ENCODE results near the gene PNMA6E. TPM values are rescaled to one million over a fixed set of nuclear protein-coding genes. Genes with fewer than 3 reads are reported as not detected.

The PNMA6E gene
- polyA plus RNA-seq, 1 experiment, result not detected

- DNase-seq (ENCODE audit: low read depth, low spot score), result no peak
- H3K27ac ChIP-seq (ENCODE audit: low read depth, low read length), result no peak overlapping the region
- no peak overlapping the region for H3K4me3 ChIP-seq (ENCODE audit: low read depth, low read length)
- POLR2A ChIA-PET, result interaction anchor here (0.7 kb wide), 1 partner anchor 18 kb away, joined by 3 read pairs; no protein-coding TSS in a partner anchor
- TF ChIP-seq CTCF (IDR thresholded peaks at IDR 0.05; ENCODE audit: low read depth, low read length), result no peak
- H3K27me3 ChIP-seq (ENCODE audit: control insufficient read depth, insufficient read depth, low read length), result no peaks in the 10 kb centered on the region
- CTCF ChIA-PET, result interaction anchor here (0.6 kb wide), 1 partner anchor 308 kb away, joined by 3 read pairs; no protein-coding TSS in a partner anchor
- H3K9me3 ChIP-seq (ENCODE audit: control insufficient read depth, insufficient read depth, low read length), result no peaks in the 10 kb centered on the region
These were observed 48.3 kb downstream of the PNMA6E start for GRCh38 chrX:153352858-153353257.

GRCh38 chrX:153351981-153352380 is 49.2 kb downstream of the PNMA6E start:
- DNase-seq (ENCODE audit: low read depth, low spot score), result no peak
- Histone ChIP-seq H3K27ac (ENCODE audit: low read depth, low read length) (no peak overlapping the region), H3K9me3 (ENCODE audit: control insufficient read depth, insufficient read depth, low read length) (no peaks in the 10 kb centered on the region; the same call in 1 of the 2 replicates), H3K27me3 (ENCODE audit: control insufficient read depth, insufficient read depth, low read length) (no peaks in the 10 kb centered on the region), H3K4me3 (ENCODE audit: low read depth, low read length) (no peak overlapping the region)
- no peak for TF ChIP-seq CTCF (IDR thresholded peaks at IDR 0.05; ENCODE audit: low read depth, low read length)
- CTCF ChIA-PET, result no interaction called here
- POLR2A ChIA-PET, result no interaction called here

- no peak overlapping the region for H3K27ac ChIP-seq (ENCODE audit: low read depth, low read length)
- no peak for TF ChIP-seq CTCF (IDR thresholded peaks at IDR 0.05; ENCODE audit: low read depth, low read length)
- POLR2A ChIA-PET, result no interaction called here
- CTCF ChIA-PET, result no interaction called here
- no peak overlapping the region for H3K4me3 ChIP-seq (ENCODE audit: low read depth, low read length)
- no peaks in the 10 kb centered on the region; the same call in 1 of the 2 replicates for H3K9me3 ChIP-seq (ENCODE audit: control insufficient read depth, insufficient read depth, low read length)
- no peak for DNase-seq (ENCODE audit: low read depth, low spot score)
- H3K27me3 ChIP-seq (ENCODE audit: control insufficient read depth, insufficient read depth, low read length), result no peaks in the 10 kb centered on the region
These were observed 51.2 kb downstream of the PNMA6E start for GRCh38 chrX:153349952-153350351.

- ChIA-PET CTCF (no interaction called here), POLR2A (no interaction called here)
- Histone ChIP-seq H3K27me3 (ENCODE audit: control insufficient read depth, insufficient read depth, low read length) (no peaks in the 10 kb centered on the region), H3K27ac (ENCODE audit: low read depth, low read length) (no peak overlapping the region), H3K4me3 (ENCODE audit: low read depth, low read length) (no peak overlapping the region), H3K9me3 (ENCODE audit: control insufficient read depth, insufficient read depth, low read length) (no peaks in the 10 kb centered on the region; the same call in 1 of the 2 replicates)
- TF ChIP-seq CTCF (IDR thresholded peaks at IDR 0.05; ENCODE audit: low read depth, low read length), result no peak
- DNase-seq (ENCODE audit: low read depth, low spot score), result no peak
These were observed 52.7 kb downstream of the PNMA6E start for GRCh38 chrX:153348421-153348820.

- no peaks in the 10 kb centered on the region; the same call in 1 of the 2 replicates for H3K9me3 ChIP-seq (ENCODE audit: control insufficient read depth, insufficient read depth, low read length)
- POLR2A ChIA-PET, result no interaction called here
- no peak for TF ChIP-seq CTCF (IDR thresholded peaks at IDR 0.05; ENCODE audit: low read depth, low read length)
- no peak for DNase-seq (ENCODE audit: low read depth, low spot score)
- no peak overlapping the region for H3K4me3 ChIP-seq (ENCODE audit: low read depth, low read length)
- no peak overlapping the region for H3K27ac ChIP-seq (ENCODE audit: low read depth, low read length)
- CTCF ChIA-PET, result no interaction called here
- no peaks in the 10 kb centered on the region for H3K27me3 ChIP-seq (ENCODE audit: control insufficient read depth, insufficient read depth, low read length)
These were observed 53.6 kb downstream of the PNMA6E start for GRCh38 chrX:153347530-153347929.

Small RNAs within 50 kb of the gene (small RNA-seq; reads per million reads assigned to genes)
- gene AC152007.1 (ENCODE audit: insufficient read length, low read depth) (not detected), gene RN7SL667P (ENCODE audit: insufficient read length, low read depth) (not detected)

Other genes with a start within 250 kb of the PNMA6E start
- not detected in 2 replicates for gene MAGEA1, start 222.1 kb downstream of the PNMA6E start, polyA plus RNA-seq (2011; rRNA removed)
- gene PNMA6F, start 79.6 kb downstream of the PNMA6E start, polyA plus RNA-seq (2011; rRNA removed), result not detected in 2 replicates
- 13.7 and 15.0 TPM in 2 replicates for gene ZNF275, start 67.2 kb downstream of the PNMA6E start, polyA plus RNA-seq (2011; rRNA removed)
- gene ZFP92, start 10.1 kb upstream of the PNMA6E start, polyA plus RNA-seq (2011; rRNA removed), result 0.02 TPM in 2 replicates
- gene TREX2, start 44.7 kb upstream of the PNMA6E start, polyA plus RNA-seq (2011; rRNA removed), result not detected in 2 replicates
- gene HAUS7, start 69.2 kb upstream of the PNMA6E start, polyA plus RNA-seq (2011; rRNA removed), result 13.2 and 16.5 TPM in 2 replicates
- gene BGN, start 93.6 kb upstream of the PNMA6E start, polyA plus RNA-seq (2011; rRNA removed), result 97.2 and 143 TPM in 2 replicates
- 0.01 TPM in 1 of 2 replicates, not detected in the other for gene ATP2B3, start 116.3 kb upstream of the PNMA6E start, polyA plus RNA-seq (2011; rRNA removed)
- 23.6 and 28.1 TPM in 2 replicates for gene CCNQ, start 197.8 kb upstream of the PNMA6E start, polyA plus RNA-seq (2011; rRNA removed)
- gene DUSP9, start 245.9 kb upstream of the PNMA6E start, polyA plus RNA-seq (2011; rRNA removed), result not detected in 2 replicates

Data from AG04450 (cell line).